Calu3 (cell line): Measurements from ENCODE around the gene TLE3. TPM values are rescaled to one million over a fixed set of nuclear protein-coding genes. Genes with fewer than 3 reads are reported as not detected.
A peak's percentile ranks its signal among the peaks of the same experiment; 100 is the strongest.
"Not testable (repeated sequence)": the region's sequence is repeated elsewhere in the genome, so short reads cannot be mapped to it uniquely, and the experiment has no call there.

Source experiments
- BruUV-seq: library from RNA; stranded (reverse); fragments of 400-500 nt; replicated peaks from 2 replicates; lab custom pipeline; 2021; lab: Mats Ljungman, UMichigan
- CTCF ChIA-PET: fragments of 300-600 bp; sonication (Branson Sonifier 250); formaldehyde crosslinking; loops from one replicate; lab custom pipeline; 2022; ENCODE audit warnings: antibody characterized with exemption; lab: Charles Lee
- DNase-seq: peaks from one replicate; pipeline ENCODE4 v3.0.0; 2022
- H3K27ac Mint-ChIP-seq: one replicate; pipeline ENCODE4 v1.8.0; 2022; ENCODE audit warnings: mixed read lengths; ENCODE audit not compliant: unreplicated experiment
- H3K27me3 Mint-ChIP-seq: one replicate; pipeline ENCODE4 v1.8.0; 2022; ENCODE audit warnings: mixed read lengths; ENCODE audit not compliant: unreplicated experiment
- H3K36me3 Mint-ChIP-seq: one replicate; pipeline ENCODE4 v1.8.0; 2022; ENCODE audit warnings: mild to moderate bottlenecking, moderate library complexity, mixed read lengths; ENCODE audit not compliant: insufficient read depth, unreplicated experiment
- H3K4me1 Mint-ChIP-seq: one replicate; pipeline ENCODE4 v1.8.0; 2022; ENCODE audit warnings: mild to moderate bottlenecking, low read depth, mixed read lengths; ENCODE audit not compliant: unreplicated experiment
- H3K4me3 Mint-ChIP-seq: one replicate; pipeline ENCODE4 v1.8.0; 2022; ENCODE audit warnings: mild to moderate bottlenecking, low read depth, moderate library complexity, mixed read lengths; ENCODE audit not compliant: unreplicated experiment
- H3K9me3 Mint-ChIP-seq: one replicate; pipeline ENCODE4 v1.8.0; 2022; ENCODE audit warnings: low read depth, mixed read lengths; ENCODE audit not compliant: unreplicated experiment
- intact Hi-C: fragments of 100-400 bp; cut with micrococcal nuclease; formaldehyde crosslinking; loops from one replicate; pipeline ENCODE4 v1.10.0; 2022; ENCODE audit not compliant: unreplicated experiment
- total RNA-seq: library from RNA; stranded (reverse); gene quantifications from 2 replicates; pipeline ENCODE4 v1.2.3, GENCODE V29; 2022
- TF ChIP-seq, protein P1 (sequence below): fragments of 200-600 bp; IDR thresholded peaks from one replicate; pipeline ENCODE4 v1.8.0; 2022; ENCODE audit warnings: antibody characterized with exemption; ENCODE audit not compliant: unreplicated experiment

Gene TLE3
- total RNA-seq, 1 experiment from 2014 or later, result 54.8 TPM

DNA sequence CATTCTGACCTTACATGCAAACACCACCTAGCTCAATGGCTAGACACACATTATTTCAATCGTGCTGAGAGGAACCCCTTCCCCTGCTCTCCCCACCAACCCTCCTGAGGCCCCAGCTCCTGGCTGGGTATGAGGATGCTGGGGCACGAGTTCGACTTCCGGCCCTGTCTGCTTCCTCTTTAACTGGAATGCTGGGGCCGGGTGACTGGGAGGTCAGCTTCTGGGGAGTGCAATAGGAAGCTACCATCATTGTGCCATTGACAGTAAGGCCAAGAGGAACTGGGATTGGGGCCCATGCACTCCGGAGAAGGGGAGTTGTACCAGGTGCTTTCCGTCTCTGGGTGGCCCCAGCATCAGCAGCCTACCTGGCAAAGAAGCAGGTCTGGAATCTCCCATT, 15.6 kb upstream of the TLE3 start:
- Mint-ChIP-seq H3K9me3 (no peaks in the 10 kb centered on the region), H3K4me3 (no peak overlapping the region), H3K4me1 (peaks cover 18% of the 10 kb centered on the region), H3K27me3 (peaks cover 43% of the 10 kb centered on the region), H3K27ac (no peak overlapping the region), H3K36me3 (no peaks in the 10 kb centered on the region)
- TF ChIP-seq, protein P1, sequence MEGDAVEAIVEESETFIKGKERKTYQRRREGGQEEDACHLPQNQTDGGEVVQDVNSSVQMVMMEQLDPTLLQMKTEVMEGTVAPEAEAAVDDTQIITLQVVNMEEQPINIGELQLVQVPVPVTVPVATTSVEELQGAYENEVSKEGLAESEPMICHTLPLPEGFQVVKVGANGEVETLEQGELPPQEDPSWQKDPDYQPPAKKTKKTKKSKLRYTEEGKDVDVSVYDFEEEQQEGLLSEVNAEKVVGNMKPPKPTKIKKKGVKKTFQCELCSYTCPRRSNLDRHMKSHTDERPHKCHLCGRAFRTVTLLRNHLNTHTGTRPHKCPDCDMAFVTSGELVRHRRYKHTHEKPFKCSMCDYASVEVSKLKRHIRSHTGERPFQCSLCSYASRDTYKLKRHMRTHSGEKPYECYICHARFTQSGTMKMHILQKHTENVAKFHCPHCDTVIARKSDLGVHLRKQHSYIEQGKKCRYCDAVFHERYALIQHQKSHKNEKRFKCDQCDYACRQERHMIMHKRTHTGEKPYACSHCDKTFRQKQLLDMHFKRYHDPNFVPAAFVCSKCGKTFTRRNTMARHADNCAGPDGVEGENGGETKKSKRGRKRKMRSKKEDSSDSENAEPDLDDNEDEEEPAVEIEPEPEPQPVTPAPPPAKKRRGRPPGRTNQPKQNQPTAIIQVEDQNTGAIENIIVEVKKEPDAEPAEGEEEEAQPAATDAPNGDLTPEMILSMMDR, result no peak
- no peak for DNase-seq
- CTCF ChIA-PET, result no interaction called here
- intact Hi-C loops, result no loop called here
- BruUV-seq, result no TSS peak

GRCh38 chr15:70112572-70113303, 15.0 kb upstream of the TLE3 start:
- H3K4me3 Mint-ChIP-seq, H3K27ac Mint-ChIP-seq, H3K9me3 Mint-ChIP-seq, intact Hi-C loops, DNase-seq, BruUV-seq, H3K36me3 Mint-ChIP-seq: not testable (repeated sequence)
- peaks cover 18% of the 10 kb centered on the region for H3K4me1 Mint-ChIP-seq
- CTCF ChIA-PET, result interaction anchor here (1.4 kb wide), 1 partner anchor 15 kb away, joined by 7 read pairs; no protein-coding TSS in a partner anchor
- peaks cover 43% of the 10 kb centered on the region for H3K27me3 Mint-ChIP-seq

DNA sequence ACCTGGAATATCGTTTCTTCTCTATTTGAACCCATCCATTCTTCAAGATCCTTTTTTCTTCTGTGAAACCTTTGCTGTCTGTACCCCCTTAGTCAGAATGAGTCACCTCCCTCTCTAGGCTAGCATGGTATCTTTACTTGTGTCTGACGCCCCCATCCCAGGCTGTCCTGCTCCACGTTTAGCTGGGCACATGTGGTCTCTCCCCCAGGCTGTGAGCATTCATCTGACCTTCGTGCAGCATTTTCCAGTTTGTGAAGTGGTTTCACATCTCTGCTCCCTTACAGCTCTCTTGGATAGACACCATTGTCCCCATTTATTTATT, 14.3 kb upstream of the TLE3 start:
- H3K27me3 Mint-ChIP-seq, result peaks cover 44% of the 10 kb centered on the region
- CTCF ChIA-PET, result interaction anchor here (1.4 kb wide), 1 partner anchor 16 kb away, joined by 7 read pairs; no protein-coding TSS in a partner anchor
- H3K4me3 Mint-ChIP-seq, result peak overlapping the region; percentile 12
- no peaks in the 10 kb centered on the region for H3K36me3 Mint-ChIP-seq
- DNase-seq, result no peak
- intact Hi-C loops, result no loop called here
- no TSS peak for BruUV-seq
- H3K27ac Mint-ChIP-seq, result peak overlapping the region; percentile 29
- TF ChIP-seq, protein P1, result no peak
- no peaks in the 10 kb centered on the region for H3K9me3 Mint-ChIP-seq
- H3K4me1 Mint-ChIP-seq, result peaks cover 18% of the 10 kb centered on the region

- Mint-ChIP-seq H3K9me3 (no peaks in the 10 kb centered on the region), H3K4me1 (peaks cover 18% of the 10 kb centered on the region), H3K27me3 (peaks cover 44% of the 10 kb centered on the region), H3K27ac (peak overlapping the region; percentile 29), H3K4me3 (peak overlapping the region; percentile 12), H3K36me3 (no peaks in the 10 kb centered on the region)
- DNase-seq, result peak; percentile 72
- intact Hi-C loops, result loop anchor here (1.0 kb wide), 1 partner anchor 9 kb away; no protein-coding TSS in a partner anchor
- no TSS peak for BruUV-seq
- CTCF ChIA-PET, result interaction anchor here (0.5 to 1.4 kb wide), 3 partner anchors 10 to 18 kb away, joined by 3 to 7 read pairs (median 3); no protein-coding TSS in a partner anchor
- TF ChIP-seq, protein P1, result no peak
Observed at GRCh38 chr15:70111203-70112073, 13.7 kb upstream of the TLE3 start.
